Upper lobe of left lung (tissue), 6 donors: ENCODE data around the gene MYBBP1A. TPM values are rescaled to one million over a fixed set of nuclear protein-coding genes. Genes with fewer than 3 reads are reported as not detected.

Source experiments
- ATAC-seq, 2 donors: fragments of 200-7000 bp; cut with Tn5 transposase; one replicate each; pipeline ENCODE4 v1.9.1; 2022; ENCODE audit warnings: mild to moderate bottlenecking in 2 of 2, moderate library complexity in 2 of 2; ENCODE audit not compliant: low FRiP score in 2 of 2
- DNase-seq, 2 donors: peaks; one replicate each; pipeline ENCODE4 v3.0.0-alpha.2; 2019 to 2020
- H3K27ac ChIP-seq, 4 donors: fragments of 200-600 bp; sonication (generic); one replicate each; pipeline ENCODE4 v1.5.1; 2016 to 2019
- H3K27me3 ChIP-seq, 4 donors: fragments of 200-600 bp; sonication (generic); one replicate each; pipeline ENCODE4 v1.5.1; 2017 to 2019
- H3K36me3 ChIP-seq, 4 donors: fragments of 200-600 bp; sonication (generic); one replicate each; pipeline ENCODE4 v1.5.1; 2016 to 2019
- H3K4me1 ChIP-seq, 4 donors: fragments of 200-600 bp; sonication (generic); one replicate each; pipeline ENCODE4 v1.5.1; 2018 to 2019
- H3K4me3 ChIP-seq, 4 donors: fragments of 200-600 bp; sonication (generic); one replicate each; pipeline ENCODE4 v1.5.1; 2017 to 2019; ENCODE audit warnings: mild to moderate bottlenecking in 2 of 4, moderate library complexity in 1 of 4
- H3K9me3 ChIP-seq, 4 donors: fragments of 200-600 bp; sonication (generic); one replicate each; pipeline ENCODE4 v1.5.1; 2018 to 2019
- EP300 ChIP-seq, 4 donors: sonication (generic); formaldehyde crosslinking; IDR thresholded peaks; one replicate each; pipeline ENCODE4 v1.5.1; 2017; ENCODE audit warnings: antibody characterized with exemption in 4 of 4, control low read depth in 2 of 4
- POLR2A ChIP-seq, 4 donors: fragments of 450-650 bp; IDR thresholded peaks; one replicate each; pipeline ENCODE4 v1.5.1; 2016 to 2017; ENCODE audit warnings: antibody characterized with exemption in 4 of 4, mild to moderate bottlenecking in 2 of 4
- POLR2AphosphoS5 ChIP-seq, 2 donors: sonication (generic); formaldehyde crosslinking; IDR thresholded peaks; one replicate each; pipeline ENCODE4 v1.5.1; 2017; ENCODE audit warnings: antibody characterized with exemption in 2 of 2
- WGBS, 2 donors: methylation state at CpG; one replicate each; pipeline ENCODE4 v1.1.5; 2017 to 2018; 5-methylcytosine and 5-hydroxymethylcytosine counted together
- total RNA-seq, 6 donors: library from RNA; depleted of rRNA in 4 of 6; stranded (reverse); fragments of >200 nt in 4 of 6; gene quantifications; one replicate each; pipeline versions ENCODE4 v1.1.0 to v1.2.1, GENCODE V29; 2016 to 2021
- TF ChIP-seq, protein P1 (sequence below), 6 experiments: fragments of 450-650 bp in 4 of 6; fragments of 200-600 bp in 2 of 6; sonication (generic) in 2 of 6; IDR thresholded peaks; one replicate each; pipeline ENCODE4 v1.5.1; 2016 to 2019; ENCODE audit warnings: antibody characterized with exemption in 6 of 6
- donor health status: DM: no; HTN: no; CAD: no; lungs with moderate emphysema.
- donor health status: DM: no; HTN: yes; CAD: no; lungs with severe emphysema.

Gene MYBBP1A
- total RNA-seq, 6 donors from 2014 or later = 45.2 to 151 (median 57.3) TPM

DNA sequence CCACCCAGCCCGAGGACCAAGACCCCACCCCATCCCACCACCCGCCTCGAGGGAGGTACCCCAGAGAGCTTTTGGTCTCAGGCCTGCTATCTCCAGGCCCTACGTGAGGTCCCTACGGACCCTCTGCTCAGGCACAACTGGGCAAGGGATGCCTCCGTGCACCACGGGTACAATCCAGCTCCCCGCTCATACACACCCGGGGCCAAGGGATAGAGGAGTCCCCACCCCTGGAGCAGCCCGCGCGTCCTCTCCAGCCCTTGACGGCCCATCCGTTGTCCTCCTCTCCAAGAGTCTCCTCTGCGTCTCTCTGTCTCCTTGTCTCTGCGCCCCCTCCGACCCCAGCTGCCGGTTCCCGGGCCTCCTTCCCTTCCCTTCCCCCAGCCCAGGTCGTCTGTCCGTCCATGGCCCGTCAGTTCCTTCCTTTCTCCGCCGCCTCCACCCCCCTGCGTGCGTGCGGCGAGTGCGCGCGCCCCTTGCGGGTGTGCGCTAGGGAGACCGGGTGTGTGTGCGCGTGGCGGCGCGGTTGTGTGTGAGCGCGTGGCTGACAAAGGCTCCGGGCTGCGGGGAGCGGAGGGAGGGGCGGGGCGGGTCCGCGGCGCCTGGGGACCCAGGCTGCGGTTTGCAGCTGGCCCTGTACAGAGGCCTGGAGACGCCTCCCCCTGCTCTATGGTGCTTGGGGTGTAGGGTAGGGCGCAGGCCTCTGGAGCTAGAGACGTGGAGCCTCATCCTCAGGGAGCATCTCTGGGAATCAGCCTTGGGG lies 55.6 kb downstream of the MYBBP1A start:
- DNase-seq = peak in 1 of 2 donors; percentile 90
- Histone ChIP-seq H3K9me3 (no peaks in the 10 kb centered on the region), H3K27me3 (no peaks in the 10 kb centered on the region), H3K4me3 (peak overlapping the region; percentile 32 to 71 (median 63)), H3K36me3 (peaks cover 0 to 4% (median 0%) of the 10 kb centered on the region in 4 donors), H3K27ac (peak overlapping the region; percentile 78 to 87 (median 80)), H3K4me1 (peaks cover 45 to 64% (median 59%) of the 10 kb centered on the region in 4 donors)
- TF ChIP-seq POLR2A (IDR thresholded peaks at IDR 0.05) = peak in 1 of 4 donors; percentile 23
- TF ChIP-seq EP300 (IDR thresholded peaks at IDR 0.05) = no peak
- TF ChIP-seq, protein P1, sequence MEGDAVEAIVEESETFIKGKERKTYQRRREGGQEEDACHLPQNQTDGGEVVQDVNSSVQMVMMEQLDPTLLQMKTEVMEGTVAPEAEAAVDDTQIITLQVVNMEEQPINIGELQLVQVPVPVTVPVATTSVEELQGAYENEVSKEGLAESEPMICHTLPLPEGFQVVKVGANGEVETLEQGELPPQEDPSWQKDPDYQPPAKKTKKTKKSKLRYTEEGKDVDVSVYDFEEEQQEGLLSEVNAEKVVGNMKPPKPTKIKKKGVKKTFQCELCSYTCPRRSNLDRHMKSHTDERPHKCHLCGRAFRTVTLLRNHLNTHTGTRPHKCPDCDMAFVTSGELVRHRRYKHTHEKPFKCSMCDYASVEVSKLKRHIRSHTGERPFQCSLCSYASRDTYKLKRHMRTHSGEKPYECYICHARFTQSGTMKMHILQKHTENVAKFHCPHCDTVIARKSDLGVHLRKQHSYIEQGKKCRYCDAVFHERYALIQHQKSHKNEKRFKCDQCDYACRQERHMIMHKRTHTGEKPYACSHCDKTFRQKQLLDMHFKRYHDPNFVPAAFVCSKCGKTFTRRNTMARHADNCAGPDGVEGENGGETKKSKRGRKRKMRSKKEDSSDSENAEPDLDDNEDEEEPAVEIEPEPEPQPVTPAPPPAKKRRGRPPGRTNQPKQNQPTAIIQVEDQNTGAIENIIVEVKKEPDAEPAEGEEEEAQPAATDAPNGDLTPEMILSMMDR (IDR thresholded peaks at IDR 0.05) = peak in 2 of 6 experiments; percentile 7 to 30
- TF ChIP-seq POLR2AphosphoS5 (IDR thresholded peaks at IDR 0.05) = peak in 1 of 2 donors; percentile 41
- WGBS, 2 donors = 2% methylated on average over 22 to 39 of the region's 53 CpGs
- peak; percentile 15 to 37 for ATAC-seq

DNA sequence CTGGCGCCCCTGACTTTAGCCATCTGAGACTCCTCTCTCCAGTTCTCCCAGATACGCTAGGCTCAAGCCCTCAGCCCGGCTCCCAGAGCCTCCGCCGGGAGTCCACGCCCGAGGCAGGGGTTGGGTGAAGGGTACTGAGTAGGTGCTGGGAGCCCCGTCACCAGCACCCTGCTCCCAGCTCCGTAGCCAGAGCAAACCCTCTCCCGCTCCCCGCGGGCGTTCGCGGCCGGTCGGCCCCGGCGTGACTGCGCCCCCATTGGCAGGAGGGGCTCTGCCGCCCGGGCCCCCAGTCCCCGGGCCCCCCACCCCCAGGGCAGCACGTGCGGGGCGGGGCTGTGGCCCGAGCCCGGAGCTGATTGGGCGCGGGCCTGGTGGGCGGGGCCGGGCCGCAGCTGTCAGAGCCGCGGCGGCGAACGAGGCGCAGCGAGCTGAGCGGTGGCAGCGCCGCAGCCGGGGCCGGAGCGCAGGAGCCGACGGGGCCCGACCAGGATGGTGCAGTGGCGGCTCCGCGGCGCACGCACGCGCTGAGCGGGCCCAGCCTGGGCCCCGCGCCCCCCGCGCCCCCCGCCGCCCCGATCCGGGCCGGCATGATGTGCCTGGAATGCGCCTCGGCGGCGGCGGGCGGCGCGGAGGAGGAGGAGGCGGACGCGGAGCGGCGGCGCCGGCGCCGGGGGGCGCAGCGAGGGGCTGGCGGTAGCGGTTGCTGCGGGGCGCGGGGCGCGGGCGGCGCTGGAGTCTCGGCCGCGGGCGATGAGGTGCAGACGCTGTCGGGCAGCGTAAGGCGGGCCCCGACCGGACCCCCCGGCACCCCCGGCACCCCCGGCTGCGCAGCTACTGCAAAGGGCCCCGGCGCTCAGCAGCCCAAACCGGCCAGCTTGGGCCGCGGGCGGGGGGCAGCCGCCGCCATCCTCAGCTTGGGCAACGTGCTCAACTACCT lies 56.5 kb downstream of the MYBBP1A start, which contains the start of gene SPNS2:
SPNS2 (plus strand) TSS at position 421 of the 937 bp plus-strand sequence; CDS start at position 588, 167 bp downstream.
- peak within 1 kb of the TSS; percentile 78 to 87 (median 80) for H3K27ac ChIP-seq

DNA sequence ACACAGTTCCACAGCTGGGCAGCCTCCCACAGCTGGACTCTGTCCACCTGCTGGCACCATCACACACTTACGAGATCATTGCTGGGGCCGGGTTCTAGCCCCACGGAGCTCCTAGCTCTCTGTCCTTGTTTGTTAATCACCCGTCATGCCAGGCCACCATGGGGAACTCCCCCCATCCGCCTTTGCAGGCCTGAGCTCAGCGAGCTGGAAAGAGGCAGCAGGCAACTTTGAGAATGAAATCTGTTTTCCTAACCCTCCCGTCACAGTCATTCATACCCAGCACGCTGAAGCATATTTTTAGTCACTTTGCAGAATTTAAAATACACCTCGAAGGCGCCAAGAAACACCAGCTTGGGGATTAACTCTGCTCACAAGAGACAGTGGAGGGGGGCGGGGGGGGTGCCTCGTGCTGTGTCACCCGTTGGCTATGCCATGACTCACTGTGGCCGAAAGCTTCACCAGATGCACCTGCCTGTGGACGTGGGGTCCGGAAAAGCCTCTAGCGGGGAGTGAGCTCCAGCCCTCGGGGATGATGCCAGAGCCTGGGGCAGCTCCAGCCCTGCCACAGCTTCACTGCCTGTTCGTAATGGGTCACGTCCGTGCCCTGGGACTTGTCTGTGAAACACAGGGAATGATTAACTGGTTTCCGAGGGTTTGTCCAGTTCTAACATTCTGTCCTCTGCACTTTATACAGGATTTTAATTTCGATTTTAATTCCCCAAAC lies 57.9 kb downstream of the MYBBP1A start:
- 74 to 83% methylated on average over 23 of the region's 23 CpGs for WGBS, 2 donors
- no peaks in the 10 kb centered on the region for H3K36me3 ChIP-seq

More for the DNA sequence above, 56.5 kb downstream of the MYBBP1A start, which contains the start of gene SPNS2:
- Histone ChIP-seq H3K9me3 (no peaks in the 10 kb centered on the region), H3K36me3 (peaks cover 0 to 4% (median 0%) of the 10 kb centered on the region in 4 donors), H3K4me1 (peaks cover 36 to 56% (median 52%) of the 10 kb centered on the region in 4 donors), H3K4me3 (peak within 1 kb of the TSS; percentile 32 to 71 (median 63)), H3K27me3 (no peaks in the 10 kb centered on the region)
- TF ChIP-seq POLR2AphosphoS5 (IDR thresholded peaks at IDR 0.05) = peak in 1 of 2 donors; percentile 74
- TF ChIP-seq EP300 (IDR thresholded peaks at IDR 0.05) = no peak
- TF ChIP-seq, protein P1 (IDR thresholded peaks at IDR 0.05) = no peak
- TF ChIP-seq POLR2A (IDR thresholded peaks at IDR 0.05) = peak in 1 of 4 donors; percentile 64
- WGBS, 2 donors = 0 to 20% methylated on average over 1 to 11 of the region's 117 CpGs
- DNase-seq (peak; percentile 73 to 95), ATAC-seq (peak; percentile 67 to 89)

More for the DNA sequence above, 57.9 kb downstream of the MYBBP1A start:
- ATAC-seq = no peak
- H3K4me1 ChIP-seq = peaks cover 24 to 50% (median 43%) of the 10 kb centered on the region in 4 donors
- DNase-seq = no peak
- no peaks in the 10 kb centered on the region for H3K27me3 ChIP-seq
- no peak overlapping the region for H3K27ac ChIP-seq
- H3K4me3 ChIP-seq = no peak overlapping the region
- no peaks in the 10 kb centered on the region for H3K9me3 ChIP-seq
- TF ChIP-seq, protein P1 (IDR thresholded peaks at IDR 0.05) = no peak
- TF ChIP-seq POLR2AphosphoS5 (IDR thresholded peaks at IDR 0.05) (no peak), POLR2A (IDR thresholded peaks at IDR 0.05) (no peak), EP300 (IDR thresholded peaks at IDR 0.05) (no peak)
